SU-DHL-6 (cell line): Measurements from ENCODE around the gene TP53BP2.

Experiments used
- CTCF ChIP-seq: fragments of 200-600 bp; sonication (generic); IDR thresholded peaks from one replicate; pipeline ENCODE4 v1.5.1; 2017; ENCODE audit warnings: antibody characterized with exemption, mild to moderate bottlenecking, low read length, moderate library complexity; ENCODE audit not compliant: insufficient read depth, poor library complexity, severe bottlenecking
- EZH2phosphoT487 ChIP-seq: fragments of 200-600 bp; sonication (generic), shearing (Covaris generic); conservative IDR thresholded peaks from 2 replicates; pipeline ENCODE4 v1.6.1; 2018; ENCODE audit warnings: mild to moderate bottlenecking, antibody characterized with exemption, low read length, moderate library complexity, mixed read lengths

- TF ChIP-seq CTCF: no peak
- TF ChIP-seq EZH2phosphoT487: no peak
Observed at GRCh38 chr1:223819730-223820514, 25.8 kb downstream of the TP53BP2 start.
